GM18502 (cell line): ENCODE measurements around the gene PARVA.
"Not testable (repeated sequence)": the region's sequence is repeated elsewhere in the genome, so short reads cannot be mapped to it uniquely, and the experiment has no call there.

Source experiments
- ATAC-seq: cut with Tn5 transposase; IDR thresholded peaks from one replicate; pipeline ENCODE4 v1.9.1; 2021; ENCODE audit warnings: mild to moderate bottlenecking; ENCODE audit not compliant: unreplicated experiment, poor library complexity

PARVA gene

DNA sequence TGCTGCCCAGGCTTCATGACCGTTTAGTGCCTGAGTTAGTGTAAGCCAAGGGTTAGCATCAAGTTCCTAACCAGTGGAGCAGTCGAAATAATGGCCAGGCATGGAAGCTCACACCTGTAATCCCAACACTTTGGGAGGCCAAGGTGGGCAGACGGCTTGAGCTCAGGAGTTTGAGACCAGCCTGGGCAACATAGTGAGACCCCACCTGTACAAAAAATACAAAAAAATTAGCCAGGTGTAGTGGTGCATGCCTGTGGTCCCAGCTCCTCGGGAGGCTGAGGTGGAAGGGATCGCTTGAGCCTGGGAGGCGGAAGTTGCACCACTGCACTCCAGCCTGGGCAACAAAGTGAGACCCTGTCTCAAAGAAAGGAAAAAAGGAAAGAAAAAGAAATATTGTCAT is 143.2 kb downstream of the PARVA start:
- not testable (repeated sequence) for ATAC-seq

DNA sequence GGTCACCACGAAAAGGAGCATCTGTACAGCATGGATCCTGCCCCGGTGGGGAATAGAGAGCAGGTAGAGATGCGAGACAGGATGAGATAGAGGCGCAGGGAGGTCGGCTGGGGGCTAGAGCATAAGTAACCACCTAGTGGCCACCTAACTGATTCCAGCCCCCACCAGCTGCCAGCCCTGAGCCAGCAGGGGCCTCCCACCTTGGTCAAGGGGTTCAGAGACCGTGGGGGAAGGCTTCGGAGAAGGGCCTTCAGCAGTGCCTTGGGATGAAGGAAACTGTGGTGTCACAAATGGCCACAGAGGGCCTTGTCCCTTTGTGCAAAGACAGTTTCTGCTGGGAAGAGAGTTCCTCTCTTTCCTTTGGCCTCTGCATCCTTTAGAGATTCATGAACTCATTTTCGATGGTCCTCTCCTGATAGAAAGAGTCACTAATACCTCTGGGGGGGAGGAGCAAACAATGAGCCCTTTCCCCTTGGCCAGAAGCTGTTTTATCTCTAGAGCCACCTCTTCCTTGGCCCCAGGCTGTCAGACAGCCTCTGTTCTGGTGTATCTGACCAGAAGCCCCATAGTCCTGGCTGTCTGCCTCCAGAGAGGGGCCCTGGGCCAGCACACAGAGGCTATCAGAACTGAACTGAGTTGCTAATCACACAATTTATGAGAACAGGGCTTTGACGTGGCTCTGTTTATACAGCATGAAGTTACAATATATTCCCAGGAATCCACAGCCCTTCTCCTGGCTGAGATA is 146.0 kb downstream of the PARVA start:
- no peak for ATAC-seq

DNA sequence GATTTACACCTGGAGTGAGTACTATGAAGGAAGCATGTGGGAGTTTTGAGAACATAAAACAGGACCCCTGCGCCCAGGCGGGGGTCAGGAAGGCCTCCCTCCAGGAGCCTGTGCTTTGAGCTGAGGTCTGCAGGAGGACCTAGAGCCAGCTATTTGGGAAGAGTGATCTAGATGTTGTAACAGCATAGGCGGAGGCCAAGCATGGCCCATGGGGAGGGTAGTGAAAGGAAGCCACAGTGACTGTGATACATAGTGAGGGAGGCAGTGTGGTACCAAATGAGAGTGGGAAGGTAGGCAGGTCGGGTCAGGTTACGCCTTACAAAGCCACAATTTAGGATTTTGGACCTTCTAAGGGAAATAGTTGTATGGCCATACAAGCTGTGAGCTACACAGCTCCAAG is 147.5 kb downstream of the PARVA start:
- no peak for ATAC-seq

DNA sequence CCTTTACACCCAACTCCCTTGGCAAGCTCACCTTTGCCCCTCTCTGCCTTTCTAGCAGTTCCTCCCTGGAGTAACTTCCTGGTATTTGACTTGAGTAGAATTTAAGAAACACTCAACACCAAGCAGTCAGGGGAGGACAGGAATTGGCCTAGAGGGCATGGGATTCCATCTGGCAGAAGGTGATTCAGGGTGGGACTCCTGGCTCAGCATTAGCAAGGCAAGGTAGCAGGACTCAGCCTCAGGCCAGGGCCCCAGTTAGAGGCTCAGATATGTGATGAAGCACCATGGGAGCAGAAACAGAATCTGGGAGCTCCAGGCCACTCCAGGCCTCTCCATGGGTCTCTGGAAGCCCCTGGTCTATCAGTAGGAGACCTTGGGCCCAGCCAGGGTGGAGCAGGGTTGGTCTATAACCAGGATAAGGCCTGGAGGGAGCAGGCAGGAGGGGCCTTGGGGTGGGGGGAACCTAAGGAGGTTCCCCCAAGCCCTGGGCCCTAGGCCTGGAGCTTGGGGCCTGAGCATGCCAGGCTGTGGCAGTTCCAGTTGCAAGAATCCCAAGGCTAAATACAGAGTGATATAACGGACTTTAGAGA is 148.2 kb downstream of the PARVA start:
- no peak for ATAC-seq

DNA sequence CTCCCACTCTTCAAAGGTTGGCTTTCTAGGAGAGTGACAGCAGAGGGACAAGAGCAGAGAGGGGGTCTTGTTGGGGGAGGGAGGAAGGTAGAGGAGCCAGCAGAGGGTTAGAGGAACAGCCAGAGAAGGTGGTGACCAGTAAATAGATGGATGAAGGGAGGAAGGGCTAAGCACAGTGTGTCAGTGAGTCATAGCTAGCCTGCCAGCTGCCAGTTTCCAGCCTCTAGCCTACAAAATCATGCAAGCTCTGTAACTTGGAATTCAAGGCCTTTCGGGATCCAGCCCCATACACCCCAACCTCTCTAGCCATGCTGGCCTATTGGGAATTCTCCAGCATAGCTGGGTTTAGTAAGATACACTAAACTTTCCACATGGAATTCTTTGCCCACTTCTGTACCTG is 149.4 kb downstream of the PARVA start:
- ATAC-seq: no peak

DNA sequence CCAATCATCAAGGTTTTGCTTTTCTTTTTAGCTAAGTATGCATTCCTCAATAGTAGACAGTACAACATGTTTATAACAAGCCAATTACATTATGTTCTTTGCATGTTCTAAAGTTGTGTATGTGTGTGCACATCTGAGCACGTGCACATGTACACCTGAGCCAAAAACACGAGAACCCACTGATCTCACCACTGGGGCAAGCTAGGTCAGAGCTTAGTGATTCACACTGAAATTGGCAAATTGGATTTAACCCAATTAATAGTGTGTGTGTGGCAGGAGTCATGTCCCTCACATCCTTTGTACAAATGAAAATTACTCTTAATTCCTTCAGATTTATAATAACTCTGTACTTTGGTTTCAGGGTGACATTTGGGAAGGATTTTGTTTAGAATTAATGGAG is 151.1 kb downstream of the PARVA start:
- ATAC-seq: no peak

DNA sequence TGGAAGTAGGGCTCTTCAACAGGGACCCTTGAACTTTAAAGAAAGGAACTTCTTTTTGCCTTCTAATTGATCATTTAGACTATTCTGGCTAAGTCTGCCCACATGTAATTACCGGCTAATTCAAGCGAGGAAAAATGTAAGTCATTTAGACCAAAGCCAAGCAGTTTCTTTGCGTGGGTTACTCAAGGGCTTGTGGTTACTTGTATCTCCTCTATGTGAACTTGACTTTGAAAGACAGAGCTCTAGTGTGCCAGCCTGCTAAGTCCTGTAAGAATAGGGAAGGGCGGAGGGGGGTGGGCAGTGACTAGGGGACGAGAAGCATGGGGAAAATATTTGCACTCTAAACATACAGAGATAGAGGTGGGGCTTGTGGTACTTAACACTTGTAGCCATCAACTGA is 151.7 kb downstream of the PARVA start:
- ATAC-seq: no peak

DNA sequence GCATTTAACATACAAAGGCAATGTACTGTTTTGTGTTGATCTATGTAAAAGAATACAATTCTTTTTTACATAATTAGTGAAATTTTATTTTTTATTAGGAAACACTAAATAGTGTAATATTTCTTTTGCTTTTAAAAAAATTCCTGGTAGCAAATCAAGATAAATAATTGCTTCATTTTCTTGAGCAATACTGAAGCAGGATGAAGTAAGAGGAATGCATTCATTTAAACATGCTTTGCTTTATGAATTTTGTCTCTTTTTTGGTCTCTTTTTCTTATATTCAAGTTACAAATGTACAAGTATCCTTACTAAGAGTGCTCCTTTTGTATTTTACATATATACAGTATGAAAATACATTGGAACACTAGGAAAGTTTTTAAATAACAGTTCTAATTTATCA is 152.4 kb downstream of the PARVA start:
- no peak for ATAC-seq

DNA sequence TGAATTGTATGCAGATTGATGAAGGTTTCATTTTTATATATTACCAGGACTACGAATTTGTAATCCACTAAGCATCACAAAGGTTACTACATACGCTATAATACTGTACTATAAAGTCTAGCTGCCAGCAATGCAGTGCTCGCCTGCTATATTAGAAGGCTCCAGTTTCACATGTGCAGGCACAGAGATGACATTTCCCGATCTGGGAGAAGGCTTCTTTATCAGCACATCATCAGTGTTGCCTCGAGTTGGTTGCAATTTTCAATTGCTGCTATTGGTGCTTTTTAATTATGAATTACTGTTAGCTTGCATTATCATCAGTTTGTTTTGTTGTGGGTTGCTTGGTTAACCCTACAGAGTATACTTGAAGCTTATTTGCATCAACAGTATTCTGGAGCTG is 153.6 kb downstream of the PARVA start:
- ATAC-seq: no peak

DNA sequence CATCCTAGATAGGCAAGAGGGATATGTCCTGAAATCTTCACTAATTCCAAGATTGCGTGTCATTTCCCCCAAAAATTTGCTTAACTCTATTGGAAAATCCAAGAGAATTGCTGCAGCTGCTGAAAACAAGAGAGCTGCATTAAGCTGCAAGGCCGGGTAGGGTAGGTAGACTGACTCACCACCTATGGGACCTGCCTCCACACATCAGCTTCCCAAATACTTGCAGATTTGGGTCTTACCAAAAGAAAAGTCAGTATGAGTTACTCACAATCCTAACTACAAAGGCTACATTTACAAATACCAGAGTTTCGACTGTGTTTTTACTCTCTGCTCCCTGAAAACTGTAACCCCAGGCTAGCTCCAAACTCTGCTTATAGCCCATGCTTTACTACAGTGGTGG is 154.3 kb downstream of the PARVA start:
- ATAC-seq: no peak

DNA sequence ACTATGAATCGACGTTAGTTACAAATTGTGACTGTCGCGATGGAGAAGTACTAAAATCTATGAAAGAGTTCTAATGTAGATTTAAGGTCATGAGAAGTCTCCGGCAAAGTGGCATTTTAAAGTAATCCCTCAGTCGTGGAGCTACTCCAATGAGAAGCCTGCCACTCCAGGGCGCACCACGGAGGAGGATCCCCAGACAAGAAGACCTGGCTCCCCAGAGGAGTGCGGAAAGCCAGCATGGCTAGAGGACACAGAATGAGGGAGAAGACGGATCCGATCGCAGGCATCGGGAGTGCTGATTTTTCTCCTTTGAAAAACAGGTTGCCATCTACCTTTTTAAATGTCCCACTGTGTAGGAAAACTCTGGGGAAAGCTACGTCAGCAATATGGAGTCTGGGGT is 155.2 kb downstream of the PARVA start:
- ATAC-seq: no peak

DNA sequence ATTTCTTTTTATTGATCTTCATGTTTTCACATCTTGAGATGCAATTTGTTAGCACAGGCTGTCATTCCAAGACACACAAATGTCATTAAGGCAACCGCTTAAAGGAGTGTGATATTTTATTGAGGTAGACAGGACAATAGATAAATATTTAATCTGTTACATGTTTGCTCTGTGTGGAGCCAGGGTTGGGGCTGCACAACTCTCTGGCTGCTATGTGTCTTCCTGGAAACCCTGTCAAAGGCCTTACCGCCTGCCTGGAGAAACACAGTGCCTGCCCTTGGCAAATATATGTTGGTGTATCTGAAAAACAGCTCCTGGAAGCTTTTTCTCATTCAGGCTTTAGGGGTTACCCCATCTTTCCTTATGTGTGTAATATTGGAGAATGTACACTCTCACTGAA is 157.2 kb downstream of the PARVA start:
- ATAC-seq: no peak

DNA sequence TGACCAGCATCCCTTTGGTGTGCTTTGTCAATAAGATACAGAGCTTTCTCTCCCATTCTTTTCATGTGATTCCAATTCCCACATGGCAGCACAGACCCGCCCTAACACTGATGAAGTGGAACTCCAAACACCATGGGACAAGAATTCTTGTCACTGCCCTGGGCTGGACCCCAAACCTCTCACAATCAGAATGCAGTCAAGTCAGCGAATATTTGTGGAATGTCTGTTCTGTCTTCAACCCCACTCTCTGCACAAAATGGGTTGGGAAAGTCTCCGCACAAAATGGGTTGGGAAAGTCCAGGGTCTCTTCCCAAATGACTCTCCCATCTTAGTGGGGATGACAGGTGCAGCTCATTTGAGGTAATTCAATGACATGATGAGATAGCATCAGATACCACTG is 157.9 kb downstream of the PARVA start:
- ATAC-seq: no peak

DNA sequence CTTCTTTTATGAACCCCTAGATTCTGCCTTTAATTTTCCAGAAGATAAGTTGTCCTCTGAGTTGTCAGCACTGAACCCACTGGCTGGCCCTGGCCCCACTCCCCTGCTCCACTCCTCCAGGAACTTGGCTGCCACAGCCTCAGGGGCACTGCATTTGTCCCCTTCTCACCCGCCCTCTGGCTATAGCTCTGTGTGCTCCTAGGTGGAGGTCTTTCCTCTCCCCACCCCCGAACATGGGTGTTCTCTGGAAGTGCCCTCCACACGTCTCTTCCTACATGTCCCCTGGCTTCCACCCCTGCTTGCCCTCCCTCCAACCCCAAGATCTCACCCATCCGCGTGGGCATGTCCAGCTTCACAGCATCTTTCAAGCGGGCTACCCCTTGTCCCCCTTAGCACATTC is 159.2 kb downstream of the PARVA start:
- ATAC-seq: no peak

DNA sequence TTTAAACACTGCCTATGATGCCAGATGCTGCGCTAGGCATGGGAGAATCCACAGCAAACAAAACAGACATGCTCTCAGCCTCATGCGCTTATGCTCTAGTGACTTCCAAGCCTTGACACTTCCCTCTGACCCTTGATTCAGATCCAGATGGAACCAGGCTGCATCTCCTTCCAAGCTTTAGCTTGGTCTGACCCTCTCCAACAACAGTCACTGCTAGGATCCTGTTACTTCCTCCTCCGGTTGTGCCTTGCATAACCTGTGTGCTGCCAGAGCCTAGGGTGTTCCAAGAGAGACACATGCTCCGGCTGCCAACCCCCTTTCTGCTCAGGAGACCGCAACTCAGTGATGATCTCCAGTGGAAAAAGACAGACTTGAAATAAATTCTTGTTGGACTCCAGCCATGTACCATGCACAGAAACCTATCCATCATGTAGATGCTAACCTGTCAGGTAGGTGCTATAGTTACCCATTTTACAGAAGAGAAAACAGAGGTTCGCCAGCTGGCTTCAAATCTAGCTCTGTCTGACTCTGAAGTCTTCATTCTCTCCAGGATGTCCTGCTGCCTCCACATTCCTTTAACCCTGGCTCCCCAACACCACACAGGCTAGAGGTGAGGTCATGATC is 160.5 kb downstream of the PARVA start:
- ATAC-seq: no peak

DNA sequence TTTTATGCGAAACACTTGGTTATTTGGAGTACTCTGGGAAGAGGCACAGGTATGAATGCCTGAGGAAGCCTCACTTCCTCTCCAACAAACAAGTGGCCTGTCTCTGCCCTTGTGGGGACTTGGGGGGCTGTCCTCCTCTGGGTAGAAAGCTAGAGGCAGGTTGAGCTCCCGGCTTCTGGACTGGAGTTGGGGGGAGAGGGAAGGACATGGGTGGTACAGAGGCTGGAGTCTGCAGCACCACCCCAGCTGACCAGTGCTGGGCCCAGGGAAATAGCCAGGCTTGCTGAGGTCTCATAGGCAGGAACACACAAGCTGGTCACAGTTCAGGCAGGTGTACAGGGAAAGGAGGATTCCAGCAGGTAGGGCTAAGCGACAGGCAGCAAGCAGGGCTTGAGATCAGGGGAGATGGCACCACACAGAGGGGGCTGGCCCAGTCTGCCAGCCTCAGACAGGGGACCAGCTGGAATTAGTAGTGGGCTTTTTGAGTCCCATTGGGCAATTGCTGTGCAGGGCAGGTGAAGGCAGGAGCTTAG is 161.6 kb downstream of the PARVA start:
- no peak for ATAC-seq

DNA sequence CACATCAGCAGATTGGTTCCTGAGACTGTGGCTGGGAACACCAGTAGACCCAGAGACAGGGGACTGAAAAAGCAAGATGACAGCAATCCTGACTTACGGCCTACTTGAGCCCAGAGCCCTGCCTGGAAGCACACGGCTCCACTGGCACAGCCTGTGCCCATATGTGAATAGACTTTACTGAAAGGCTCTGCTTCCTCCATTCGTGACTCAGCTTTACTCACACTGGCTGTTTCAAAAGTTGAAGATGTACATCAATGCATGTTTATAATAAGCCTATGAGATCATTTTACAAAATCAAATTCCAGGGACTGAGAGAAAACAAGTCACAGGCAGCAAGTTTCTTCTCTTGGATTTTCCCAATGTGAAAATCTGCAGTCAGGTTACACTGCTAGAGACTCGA is 162.2 kb downstream of the PARVA start:
- ATAC-seq: no peak

DNA sequence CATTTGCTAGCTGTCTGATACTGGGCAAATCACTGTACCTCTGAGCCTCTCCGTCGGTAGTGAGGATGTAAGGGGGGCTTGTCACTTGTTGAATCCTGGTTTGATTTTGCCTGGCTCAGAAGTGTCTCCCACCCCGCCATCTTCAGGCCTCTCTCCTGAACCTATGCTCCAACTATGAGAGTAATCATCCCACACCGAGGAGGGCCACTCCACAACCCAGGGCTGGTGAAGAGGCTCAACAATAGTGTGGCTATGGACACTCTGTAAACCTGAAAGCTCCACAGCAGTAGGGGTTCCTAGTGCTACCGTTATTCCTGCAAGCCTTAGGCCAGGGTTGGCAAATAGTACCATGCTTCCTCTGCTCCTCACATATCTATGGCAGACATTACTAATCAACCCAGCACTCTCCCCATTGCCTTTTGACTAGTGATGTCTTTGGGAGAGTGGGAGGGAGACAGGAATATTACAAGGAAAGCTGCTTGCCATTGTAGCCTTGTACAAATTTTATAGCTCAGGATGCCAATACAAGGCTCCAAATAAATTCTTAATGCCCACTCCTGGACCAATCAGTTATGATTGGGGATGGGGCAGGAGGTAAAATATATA is 162.8 kb downstream of the PARVA start:
- ATAC-seq: no peak

DNA sequence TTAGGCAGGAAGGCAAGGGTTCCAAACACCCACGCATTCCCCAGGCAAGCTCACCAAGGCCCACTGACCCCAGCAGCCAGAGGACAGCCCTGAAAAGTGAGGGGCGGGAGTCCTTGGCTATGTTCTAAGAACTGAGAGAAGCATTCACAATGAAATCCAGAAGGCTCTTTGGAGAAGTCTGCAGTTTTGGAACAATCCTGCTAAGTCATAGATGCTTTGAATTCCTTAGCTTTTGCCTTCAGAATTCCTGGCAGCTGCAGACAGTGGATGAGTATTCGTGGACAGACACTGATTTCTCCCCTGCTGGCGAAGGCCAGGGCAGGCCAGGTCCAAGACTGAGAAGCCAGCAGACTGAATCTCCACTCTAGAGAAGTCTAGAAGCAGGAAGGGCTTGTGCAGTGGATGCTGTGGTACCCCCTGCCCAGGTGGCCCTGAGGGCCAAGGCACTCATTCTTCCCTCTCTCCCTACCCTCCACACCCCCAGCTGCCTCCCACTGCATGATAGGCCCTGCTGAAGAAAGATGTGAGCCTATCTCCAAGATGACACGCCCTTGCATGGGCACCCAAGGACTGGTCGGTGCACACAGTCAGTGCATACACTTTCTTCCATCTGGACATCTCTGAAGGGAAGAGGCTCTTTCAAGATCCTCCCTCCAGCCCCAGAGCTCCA is 163.7 kb downstream of the PARVA start:
- no peak for ATAC-seq

DNA sequence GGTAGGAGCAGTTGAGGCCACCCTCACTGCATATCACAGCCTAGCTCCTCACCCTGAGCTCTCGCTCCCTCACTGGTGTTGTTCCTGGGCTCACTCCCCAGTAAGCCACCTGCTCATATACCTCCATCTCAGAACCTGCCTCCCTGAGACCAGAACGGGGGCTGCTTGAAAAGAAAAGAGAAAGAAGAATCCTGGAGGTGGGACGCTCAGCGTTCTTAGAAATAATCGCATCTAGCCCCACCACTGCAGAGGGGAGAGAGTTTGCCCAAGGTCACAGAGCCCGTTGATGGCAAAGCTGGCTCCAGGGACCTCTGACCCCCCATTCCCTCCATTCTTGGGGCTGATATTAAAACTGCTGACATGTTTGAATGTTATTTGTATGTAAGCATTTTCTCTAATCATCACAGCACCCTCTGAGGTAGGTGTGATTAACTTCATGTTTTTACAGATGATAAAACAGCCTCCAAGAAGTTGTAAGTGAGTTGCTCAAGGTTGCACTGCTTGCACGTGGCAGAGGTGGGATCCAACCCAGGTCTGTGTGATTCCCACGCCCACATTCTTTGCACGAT is 164.3 kb downstream of the PARVA start:
- ATAC-seq: no peak
